GM19035 (cell line): ENCODE measurements around the gene ARPC2.
A peak's percentile ranks its signal among the peaks of the same experiment; 100 is the strongest.
"Not testable (repeated sequence)": the region's sequence is repeated elsewhere in the genome, so short reads cannot be mapped to it uniquely, and the experiment has no call there.

Experiments used
- ATAC-seq: cut with Tn5 transposase; IDR thresholded peaks from one replicate; pipeline ENCODE4 v1.9.1; 2021; ENCODE audit not compliant: unreplicated experiment

The ARPC2 gene

GRCh38 chr2:218216674-218217359 is at the start of gene ARPC2:
TSS of gene ARPC2 (plus strand) at chr2:218217189. CDS start at chr2:218217471, 282 bp downstream.
- peak; percentile 70 for ATAC-seq

- ATAC-seq, result no peak
Observed at GRCh38 chr2:218168016-218168415, 49.0 kb upstream of the ARPC2 start.

DNA sequence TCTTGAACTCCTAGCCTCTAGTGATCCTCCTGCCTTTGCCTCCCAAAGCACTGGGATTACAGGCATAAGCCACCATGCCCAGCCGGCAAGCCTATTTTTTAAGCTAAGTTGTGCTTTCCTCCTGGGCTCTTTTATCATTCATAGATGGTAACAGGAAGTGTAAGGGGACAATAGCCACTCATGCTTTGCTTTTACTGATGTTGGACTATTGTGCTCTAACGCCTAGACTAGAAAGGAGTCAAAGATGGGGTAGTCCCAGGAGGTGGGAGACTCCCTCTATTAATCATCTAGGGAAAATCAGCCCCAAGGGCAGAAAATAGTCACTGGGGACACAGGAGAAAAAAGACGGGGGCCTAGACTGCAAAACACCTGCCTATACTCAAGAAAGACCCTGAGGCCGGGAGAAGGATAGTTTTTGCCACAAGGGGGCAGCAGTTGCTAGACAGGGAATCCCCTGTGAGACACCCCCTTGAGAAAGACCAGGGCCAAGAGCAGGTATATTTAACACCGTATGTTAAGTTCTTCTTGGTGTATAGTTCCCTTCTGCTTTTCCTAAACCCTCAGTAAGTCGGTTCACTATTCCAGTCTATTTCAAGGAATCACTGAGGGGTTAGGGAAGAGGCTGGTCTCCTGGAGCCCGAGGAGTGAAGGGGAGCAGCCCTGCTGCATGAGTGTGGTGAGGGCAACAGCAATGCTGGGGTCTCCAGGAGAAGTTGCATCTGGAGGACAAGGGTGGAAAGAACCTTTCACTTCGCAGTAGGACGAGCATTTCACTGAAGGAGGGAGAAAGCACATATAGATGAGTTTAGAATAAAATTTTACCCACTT is 48.1 kb upstream of the ARPC2 start:
- no peak for ATAC-seq

GRCh38 chr2:218169757-218170546 is 47.0 kb upstream of the ARPC2 start:
- no peak for ATAC-seq

- ATAC-seq, result not testable (repeated sequence)
Observed at GRCh38 chr2:218171744-218172143, 45.2 kb upstream of the ARPC2 start.

- ATAC-seq, result no peak
Observed at GRCh38 chr2:218172845-218173244, 44.1 kb upstream of the ARPC2 start.

DNA sequence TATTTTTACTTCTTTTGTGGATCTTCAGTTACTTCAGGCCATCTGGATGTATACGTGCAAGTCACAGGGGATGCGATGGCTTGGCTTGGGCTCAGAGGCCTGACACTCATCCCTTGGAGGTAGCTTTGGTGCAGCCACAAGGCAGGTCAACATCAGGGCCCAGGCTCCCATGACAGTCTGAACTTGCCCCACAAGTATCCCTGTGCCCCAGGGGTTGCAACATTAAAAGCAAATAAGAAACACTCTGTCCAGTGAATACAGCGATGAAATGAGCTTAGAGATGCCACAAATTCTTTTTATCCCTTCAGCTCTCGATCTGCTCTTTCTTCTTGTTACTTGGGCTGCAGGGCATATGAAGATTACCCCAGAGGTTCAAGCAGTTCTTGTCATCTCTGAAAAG is 37.2 kb upstream of the ARPC2 start:
- no peak for ATAC-seq

DNA sequence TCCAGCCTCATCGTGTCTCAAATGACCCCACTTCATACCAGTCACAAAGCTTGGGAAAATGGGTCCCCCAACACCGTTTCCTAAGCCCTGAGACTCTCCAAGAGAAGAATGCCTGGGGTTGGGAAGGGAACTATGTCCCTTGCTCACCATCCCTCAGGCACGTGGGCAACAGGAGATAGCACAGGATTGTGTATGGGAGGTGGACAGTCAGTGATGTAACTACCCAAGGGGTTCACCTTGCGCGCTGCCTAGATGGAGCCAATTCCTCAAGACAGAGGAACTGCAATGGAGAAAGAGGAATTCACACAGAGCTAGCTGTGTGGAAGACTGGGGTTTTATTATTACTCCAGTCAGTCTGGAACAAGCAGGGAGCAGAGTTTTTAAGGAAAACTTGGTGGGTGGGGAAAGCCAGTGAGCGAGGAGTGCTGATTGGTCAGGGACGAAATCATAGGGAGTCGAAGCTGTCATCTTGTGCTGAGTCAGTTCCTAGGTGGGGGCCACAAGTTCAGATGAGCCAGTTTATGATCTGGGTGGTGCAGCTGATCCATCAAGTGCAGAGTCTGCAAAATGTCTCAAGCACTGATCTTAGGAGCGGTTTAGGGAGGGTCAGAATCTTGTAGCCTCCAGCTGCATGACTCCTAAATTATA is 36.4 kb upstream of the ARPC2 start:
- ATAC-seq, result no peak

DNA sequence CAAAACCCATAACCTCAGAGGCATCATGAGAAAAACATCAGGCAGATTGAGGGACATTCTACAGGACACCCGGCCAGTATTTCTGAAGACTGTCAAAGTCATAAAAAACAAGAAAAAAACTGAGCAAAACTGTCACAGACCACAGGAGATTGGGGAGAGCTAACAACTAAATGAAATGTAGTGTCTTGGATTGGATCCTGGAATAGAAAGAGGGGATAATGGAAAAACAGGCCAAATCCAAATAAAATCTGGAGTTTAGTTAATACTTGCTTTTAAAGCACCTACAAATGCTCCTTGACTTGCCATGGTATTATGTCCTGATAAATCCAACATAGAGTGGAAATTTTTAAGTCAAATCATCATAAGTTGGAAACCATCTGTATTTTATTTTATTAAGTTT is 32.7 kb upstream of the ARPC2 start:
- no peak for ATAC-seq

DNA sequence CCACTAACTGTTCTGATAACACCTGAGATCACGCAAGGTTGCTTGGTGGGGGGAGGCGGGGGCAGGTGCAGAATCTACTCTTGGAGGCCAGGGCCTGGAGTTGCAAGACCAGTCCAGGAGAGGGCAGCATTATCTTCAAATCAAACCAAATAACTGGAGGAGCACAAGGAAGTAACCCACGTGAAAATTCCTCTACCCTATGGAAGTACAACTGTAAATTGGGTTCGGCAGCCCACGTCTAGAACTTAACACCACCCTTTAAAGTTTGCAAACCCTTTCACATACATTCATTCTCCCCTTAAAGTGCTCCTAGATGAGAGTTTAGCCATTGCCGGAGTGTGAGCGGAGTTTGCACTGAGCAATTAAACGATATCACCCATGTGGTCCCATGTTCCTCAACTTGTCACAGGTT is 30.6 kb upstream of the ARPC2 start:
- ATAC-seq, result peak; percentile 67

DNA sequence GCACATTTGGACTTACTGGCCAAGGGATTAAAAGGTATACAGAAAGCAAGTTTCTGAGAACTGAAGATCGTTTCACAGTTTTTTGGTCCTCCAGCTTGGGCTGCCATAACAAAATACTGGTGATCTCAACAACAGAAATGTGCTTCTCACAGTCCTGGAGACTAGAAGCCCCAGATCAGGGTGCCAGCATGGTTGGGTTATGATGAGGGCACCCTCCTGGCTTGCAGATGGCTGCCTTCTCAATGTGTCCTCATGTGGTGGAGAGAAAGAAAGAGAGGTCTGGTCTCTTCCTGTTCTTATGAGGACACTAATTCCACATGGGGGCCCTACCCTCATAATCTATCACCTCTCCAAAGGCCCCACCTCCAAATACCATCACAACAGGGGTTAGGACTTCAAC is 30.1 kb upstream of the ARPC2 start:
- ATAC-seq, result no peak

DNA sequence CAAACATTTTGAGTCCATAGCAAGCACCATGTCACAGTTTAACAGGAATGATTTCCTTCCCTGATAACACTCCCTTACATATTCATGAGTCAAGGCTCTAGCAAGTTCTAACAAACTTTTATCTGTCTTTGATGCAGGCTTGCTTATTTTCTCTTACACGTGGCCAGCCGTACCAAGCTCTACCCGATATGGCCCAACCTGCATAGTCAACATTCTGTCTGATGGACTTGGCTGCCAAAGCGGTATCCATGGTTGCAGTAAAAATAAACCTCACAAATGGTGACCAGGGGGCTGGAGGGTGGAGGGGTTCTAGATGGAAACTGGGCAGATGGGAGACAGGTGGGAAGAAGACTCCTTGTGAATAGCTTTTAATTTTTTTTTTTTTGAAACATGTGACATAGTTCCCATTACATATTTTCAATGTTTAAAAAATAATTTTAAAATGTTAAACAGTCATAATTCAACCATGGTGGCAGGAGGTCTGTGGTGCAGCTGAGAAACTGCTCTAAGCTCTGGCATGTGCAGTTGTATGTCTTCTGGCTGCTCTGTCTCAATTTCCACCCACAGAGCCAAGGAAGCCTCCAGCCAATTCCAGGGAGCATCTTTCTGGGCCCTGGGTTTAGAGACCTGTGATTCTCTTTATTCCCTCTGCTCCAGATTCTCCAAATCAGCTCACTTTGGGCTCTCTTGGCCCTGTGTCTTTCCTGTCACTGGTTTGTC is 29.5 kb upstream of the ARPC2 start:
- ATAC-seq, result no peak

- ATAC-seq, result no peak
Observed at GRCh38 chr2:218188528-218188927, 28.5 kb upstream of the ARPC2 start.

DNA sequence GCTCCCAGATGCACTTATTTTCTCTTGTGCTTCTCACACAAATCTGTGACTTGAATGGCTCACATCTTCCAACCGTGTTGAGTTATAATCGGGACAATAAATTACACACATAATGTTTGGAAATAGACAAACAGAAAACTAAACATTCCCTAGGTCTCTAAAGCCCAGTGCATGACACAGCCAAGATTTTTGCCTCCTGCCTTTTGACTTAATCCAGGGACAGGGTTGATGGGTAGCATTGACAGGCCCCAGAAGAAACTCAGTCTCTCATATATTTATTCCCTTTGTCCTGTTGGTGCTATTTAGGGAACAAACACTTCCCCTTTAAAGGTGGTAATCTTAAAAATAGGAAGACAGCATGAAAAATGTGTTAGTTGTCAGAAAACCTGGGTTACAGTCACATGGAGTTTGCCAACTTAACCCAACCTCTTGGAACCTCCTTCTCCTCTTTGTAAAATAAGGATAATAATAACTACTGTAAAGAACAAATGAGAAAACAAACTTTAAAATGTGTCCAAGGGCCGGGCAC is 24.0 kb upstream of the ARPC2 start:
- ATAC-seq, result no peak

DNA sequence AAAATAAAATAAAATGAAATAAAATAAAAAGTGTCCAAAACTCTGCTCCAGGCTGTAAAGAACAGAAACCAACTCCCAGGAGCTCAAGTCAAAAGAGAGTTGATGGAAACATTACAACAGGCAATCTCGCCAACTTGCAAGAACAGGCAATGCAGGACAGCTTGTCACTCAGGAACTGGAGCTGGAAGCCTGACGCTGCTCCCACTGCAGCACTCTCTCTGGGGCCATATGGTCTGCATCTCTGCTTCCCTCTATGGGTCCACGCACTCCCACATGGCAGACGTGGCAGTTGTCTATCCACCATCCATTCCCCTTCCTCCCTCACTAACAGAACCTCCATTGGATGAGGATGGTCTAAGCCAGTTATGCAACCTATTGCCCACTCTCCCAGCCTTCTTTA is 23.3 kb upstream of the ARPC2 start:
- ATAC-seq, result no peak

- no peak for ATAC-seq
Observed at GRCh38 chr2:218194880-218195279, 22.1 kb upstream of the ARPC2 start.

- ATAC-seq, result no peak
Observed at GRCh38 chr2:218196974-218197373, 20.0 kb upstream of the ARPC2 start.

DNA sequence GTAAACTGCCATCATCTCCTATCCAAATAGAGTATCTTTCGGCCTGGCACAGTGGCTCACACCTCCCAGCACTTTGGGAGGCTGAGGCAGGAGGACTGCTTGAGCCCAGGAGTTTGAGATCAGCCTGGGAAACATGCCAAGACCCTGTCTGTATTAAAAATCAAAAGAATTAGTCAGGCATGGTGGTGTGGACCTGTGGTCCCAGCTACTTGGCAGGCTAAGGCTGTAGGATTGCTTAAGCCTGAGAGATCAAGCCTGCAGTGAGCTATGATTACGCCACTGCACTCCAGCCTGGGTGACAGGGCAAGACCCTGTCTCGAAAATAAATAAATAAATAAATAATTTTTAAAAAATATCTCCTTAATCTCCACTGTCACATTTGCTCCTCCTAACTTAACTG is 14.7 kb upstream of the ARPC2 start:
- no peak for ATAC-seq

DNA sequence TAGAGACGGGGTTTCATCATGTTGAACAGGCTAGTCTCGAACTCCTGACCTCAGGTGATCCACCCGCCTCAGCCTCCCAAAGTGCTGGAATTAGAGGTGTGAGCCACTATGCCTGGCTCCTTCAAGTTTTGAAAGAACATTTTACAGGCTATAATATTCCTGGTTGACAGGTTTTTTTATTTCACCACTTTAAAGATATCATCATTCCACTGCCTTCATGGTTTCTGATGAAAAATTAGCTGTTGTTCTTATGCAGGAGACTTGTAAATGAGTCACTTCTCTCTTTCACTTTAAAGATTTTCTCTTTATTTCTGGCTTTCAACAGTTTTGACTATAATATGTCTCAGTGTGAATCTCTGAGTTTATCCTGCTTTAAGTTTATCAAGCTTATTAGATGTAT is 7.9 kb upstream of the ARPC2 start:
- no peak for ATAC-seq

- ATAC-seq, result no peak
Observed at GRCh38 chr2:218214116-218214515, 2.9 kb upstream of the ARPC2 start.
